B cell (primary cell): ENCODE measurements around the gene RNF149. TPM values are rescaled to one million over a fixed set of nuclear protein-coding genes. Genes with fewer than 3 reads are reported as not detected.
"Not testable (repeated sequence)": the region's sequence is repeated elsewhere in the genome, so short reads cannot be mapped to it uniquely, and the experiment has no call there.

ENCODE experiments used
- ATAC-seq: fragments of 200-7000 bp; cut with Tn5 transposase; one replicate; pipeline ENCODE4 v1.10.0; 2021; ENCODE audit warnings: low read depth, mild to moderate bottlenecking, moderate number of reproducible peaks, moderate library complexity
- CTCF ChIA-PET: fragments of 350-600 bp; sonication (Branson Sonifier 250); formaldehyde crosslinking; loops from one replicate; lab custom pipeline; 2021; ENCODE audit warnings: antibody characterized with exemption, inconsistent platforms; lab: Charles Lee
- POLR2A ChIA-PET: fragments of 350-600 bp; sonication (Branson Sonifier 250); formaldehyde crosslinking; loops from one replicate; lab custom pipeline; 2021; ENCODE audit warnings: antibody characterized with exemption; lab: Charles Lee
- DNase-seq: peaks from one replicate; pipeline ENCODE4 v3.0.0; 2013
- H2AFZ ChIP-seq: 2 replicates; pipeline ENCODE4 v1.6.1; 2012; ENCODE audit warnings: mild to moderate bottlenecking, low read depth, low read length; ENCODE audit not compliant: insufficient read depth, poor library complexity, severe bottlenecking
- H3K27ac ChIP-seq, 2 donors: 1 replicate in 1 of 2; 2 replicates in 1 of 2; pipeline ENCODE4 v1.5.1; 2012 to 2013; ENCODE audit warnings: low read length in 2 of 2, mild to moderate bottlenecking in 2 of 2, moderate library complexity in 1 of 2
- H3K27me3 ChIP-seq, 4 experiments: fragments of 200-600 bp in 1 of 4; sonication (generic) in 1 of 4; replicated peaks in 1 of 4; 1 replicate in 2 of 4; 2 replicates in 2 of 4; pipeline versions ENCODE4 v1.6.1 to v1.7.0; 2013 to 2016; ENCODE audit warnings: low read length in 3 of 4, mild to moderate bottlenecking in 2 of 4, mixed read lengths in 1 of 4, moderate library complexity in 1 of 4; ENCODE audit not compliant: insufficient read depth in 4 of 4, control insufficient read depth in 3 of 4; ENCODE audit errors: control extremely low read depth in 1 of 4
- H3K36me3 ChIP-seq, 2 experiments: replicated peaks in 1 of 2; 1 replicate in 1 of 2; 2 replicates in 1 of 2; pipeline versions ENCODE4 v1.6.1 to v1.7.1; 2013; ENCODE audit warnings: low read length in 1 of 2; ENCODE audit not compliant: insufficient read depth in 2 of 2, control insufficient read depth in 1 of 2; ENCODE audit errors: control extremely low read depth in 1 of 2, extremely low read depth in 1 of 2
- H3K4me1 ChIP-seq, 2 donors: fragments of 200-600 bp in 1 of 2; sonication (generic) in 1 of 2; 1 replicate in 1 of 2; 2 replicates in 1 of 2; pipeline versions ENCODE4 v1.5.1 to v1.6.1; 2013 to 2017; ENCODE audit warnings: low read length in 2 of 2; ENCODE audit not compliant: control insufficient read depth in 2 of 2, insufficient read depth in 2 of 2
- H3K4me2 ChIP-seq: replicated peaks from 2 replicates; pipeline ENCODE3; 2012; ENCODE audit warnings: mild to moderate bottlenecking, low read depth, low read length; ENCODE audit not compliant: poor library complexity, severe bottlenecking
- H3K4me3 ChIP-seq, 5 experiments: fragments of 200-600 bp in 1 of 5; sonication (generic) in 1 of 5; 1 replicate in 3 of 5; 2 replicates in 2 of 5; pipeline versions ENCODE4 v1.5.1 to v1.7.0; 2011 to 2016; ENCODE audit warnings: low read length in 4 of 5, mild to moderate bottlenecking in 4 of 5, low read depth in 2 of 5, control low read depth in 1 of 5, moderate library complexity in 1 of 5; ENCODE audit not compliant: insufficient read depth in 1 of 5; ENCODE audit errors: control extremely low read depth in 1 of 5, extremely low read depth in 1 of 5
- H3K79me2 ChIP-seq: fragments of 200-600 bp; sonication (generic); one replicate; pipeline ENCODE4 v1.6.0; 2016; ENCODE audit warnings: low read length; ENCODE audit not compliant: control insufficient read depth, insufficient read depth
- H3K9ac ChIP-seq: fragments of 200-600 bp; sonication (generic); 2 replicates; pipeline ENCODE4 v1.6.1; 2017; ENCODE audit warnings: mild to moderate bottlenecking, low read length, moderate library complexity
- H3K9me3 ChIP-seq, 3 donors: one replicate each; pipeline versions ENCODE4 v1.6.1 to v1.7.1; 2013; ENCODE audit warnings: low read length in 2 of 3; ENCODE audit not compliant: control insufficient read depth in 2 of 3, insufficient read depth in 1 of 3; ENCODE audit errors: control extremely low read depth in 1 of 3
- H4K20me1 ChIP-seq: 2 replicates; pipeline ENCODE4 v1.6.0; 2012; ENCODE audit warnings: mild to moderate bottlenecking, low read length; ENCODE audit not compliant: insufficient read depth, control insufficient read depth, poor library complexity, severe bottlenecking
- H3K27ac Mint-ChIP-seq: one replicate; pipeline ENCODE4 v1.8.0; 2021; ENCODE audit warnings: mixed read lengths
- H3K27me3 Mint-ChIP-seq: one replicate; pipeline ENCODE4 v1.8.0; 2021; ENCODE audit warnings: mixed read lengths
- H3K4me1 Mint-ChIP-seq: one replicate; pipeline ENCODE4 v1.8.0; 2021; ENCODE audit warnings: mixed read lengths
- H3K4me3 Mint-ChIP-seq: one replicate; pipeline ENCODE4 v1.8.0; 2021; ENCODE audit warnings: mixed read lengths
- H3K9me3 Mint-ChIP-seq: one replicate; pipeline ENCODE4 v1.8.0; 2022; ENCODE audit warnings: mixed read lengths; ENCODE audit not compliant: insufficient read depth
- CTCF ChIP-seq: fragments of 200-600 bp; IDR thresholded peaks from one replicate; pipeline ENCODE4 v1.8.0; 2022; ENCODE audit warnings: antibody characterized with exemption, mild to moderate bottlenecking
- EZH2 ChIP-seq: IDR thresholded peaks from 2 replicates; pipeline ENCODE4 v1.6.1; 2012; ENCODE audit warnings: borderline replicate concordance, low read depth, mild to moderate bottlenecking, moderate library complexity, low read length; ENCODE audit not compliant: insufficient read depth, poor library complexity, severe bottlenecking
- WGBS: methylation state at CpG from one replicate; pipeline ENCODE4 v1.1.5; 2013; ENCODE audit warnings: missing lambda C conversion rate; ENCODE audit not compliant: insufficient coverage; 5-methylcytosine and 5-hydroxymethylcytosine counted together
- intact Hi-C: fragments of 100-400 bp; cut with micrococcal nuclease; formaldehyde crosslinking; loops from one replicate; pipeline ENCODE4 v1.10.0; 2022
- polyA plus RNA-seq: library from polyadenylated mRNA; depleted of rRNA; stranded (reverse); fragments of >200 nt; gene quantifications from 2 replicates; pipeline ENCODE4 v1.2.3, GENCODE V29; 2012
- total RNA-seq, 2 donors: library from RNA; stranded (reverse); fragments of 120-200 nt in 1 of 2; gene quantifications; 1 replicate in 1 of 2; 2 replicates in 1 of 2; pipeline versions ENCODE4 v1.2.3 to v1.2.4, GENCODE V29; 2013 to 2022

Gene RNF149
- total and polyA plus RNA-seq, 2 donors (not counting 1 experiment from before 2014, with no cell fraction given): 28.2 to 71.6 TPM

GRCh38 chr2:101239760-101240118 is 68.8 kb downstream of the RNF149 start:
- H3K4me1 Mint-ChIP-seq, POLR2A ChIA-PET, intact Hi-C loops, H3K9me3 Mint-ChIP-seq, H3K4me2 ChIP-seq, H3K4me3 ChIP-seq, H4K20me1 ChIP-seq, H3K9ac ChIP-seq, H3K36me3 ChIP-seq, H2AFZ ChIP-seq, H3K27me3 Mint-ChIP-seq, H3K27me3 ChIP-seq, H3K79me2 ChIP-seq, ATAC-seq, H3K27ac ChIP-seq, H3K4me3 Mint-ChIP-seq, H3K27ac Mint-ChIP-seq, DNase-seq, H3K4me1 ChIP-seq: not testable (repeated sequence)
- CTCF ChIA-PET: interaction anchor here (0.6 to 1.3 kb wide), 4 partner anchors 9 to 527 kb away, joined by 3 to 4 read pairs (median 3); no protein-coding TSS in a partner anchor
- peaks cover 0 to 11% (median 0%) of the 10 kb centered on the region in 3 donors for H3K9me3 ChIP-seq
- 100% methylated on average over 2 of the region's 2 CpGs for WGBS

DNA sequence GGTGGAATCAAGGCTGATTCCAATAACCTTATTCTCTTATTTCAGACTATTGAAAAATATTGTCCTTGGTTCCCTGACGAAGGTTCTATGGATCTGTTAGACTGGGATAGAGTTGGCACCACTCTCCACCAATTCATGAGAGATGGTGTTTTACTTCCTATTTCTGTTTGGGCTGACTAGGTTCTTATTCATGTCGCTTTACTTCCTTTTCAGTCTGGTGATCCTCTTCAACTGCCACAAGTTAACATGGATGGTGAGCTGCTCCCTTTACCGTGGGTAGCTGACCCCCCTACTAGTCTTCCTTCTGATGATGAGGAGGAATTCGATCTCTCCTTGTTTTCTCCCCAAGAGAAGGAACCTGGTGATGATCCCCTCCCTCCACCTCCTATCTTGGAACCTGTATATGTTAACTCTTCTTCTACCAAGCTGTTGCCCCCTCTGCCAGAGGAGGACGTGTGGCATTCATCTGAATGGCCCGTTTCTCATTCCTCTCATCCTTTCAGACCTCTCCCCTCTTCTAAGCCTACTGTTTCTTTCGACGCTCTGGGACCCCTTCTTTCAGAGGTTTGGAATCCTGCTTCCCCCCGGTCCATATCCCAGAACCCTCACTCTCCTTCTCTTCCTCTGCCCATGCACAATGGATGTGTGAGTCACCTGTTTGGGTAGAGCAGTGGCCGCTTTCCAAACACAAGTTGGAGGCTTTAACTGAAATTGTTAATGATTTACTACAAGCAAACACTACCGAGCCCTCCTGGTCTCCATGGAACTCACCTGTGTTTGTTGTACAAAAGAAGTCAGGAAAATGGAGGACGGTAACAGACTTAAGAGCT is 69.4 kb downstream of the RNF149 start:
- no peak overlapping the region for H3K27ac Mint-ChIP-seq
- no peaks in the 10 kb centered on the region for H3K4me1 ChIP-seq
- no peaks in the 10 kb centered on the region for H3K4me1 Mint-ChIP-seq
- no peaks in the 10 kb centered on the region for H3K27me3 Mint-ChIP-seq
- no peak for ATAC-seq
- POLR2A ChIA-PET: no interaction called here
- DNase-seq: no peak
- no peak overlapping the region for H3K27ac ChIP-seq
- intact Hi-C loops: no loop called here
- no peaks in the 10 kb centered on the region for H3K79me2 ChIP-seq
- no peak overlapping the region for H2AFZ ChIP-seq
- no peak overlapping the region for H3K4me3 Mint-ChIP-seq
- peaks cover 0 to 2% (median 1%) of the 10 kb centered on the region in 4 experiments for H3K27me3 ChIP-seq
- CTCF ChIA-PET: no interaction called here
- no peak overlapping the region for H3K4me3 ChIP-seq
- no peak overlapping the region for H3K4me2 ChIP-seq
- H3K9me3 ChIP-seq: peaks cover 0 to 16% (median 3%) of the 10 kb centered on the region in 3 donors
- no peak overlapping the region for H3K9ac ChIP-seq
- H4K20me1 ChIP-seq: no peaks in the 10 kb centered on the region
- TF ChIP-seq EZH2: no peak
- no peak for TF ChIP-seq CTCF
- H3K9me3 Mint-ChIP-seq: no peaks in the 10 kb centered on the region
- H3K36me3 ChIP-seq: no peaks in the 10 kb centered on the region
- 100% methylated on average over 3 of the region's 12 CpGs for WGBS

GRCh38 chr2:101237944-101238343 is 70.6 kb downstream of the RNF149 start:
- H3K27ac ChIP-seq, H3K9me3 Mint-ChIP-seq, POLR2A ChIA-PET, H3K4me2 ChIP-seq, H2AFZ ChIP-seq, H3K27ac Mint-ChIP-seq, H3K4me1 ChIP-seq, H3K4me3 ChIP-seq, H3K4me3 Mint-ChIP-seq, H3K4me1 Mint-ChIP-seq, ATAC-seq, H4K20me1 ChIP-seq, intact Hi-C loops, CTCF ChIA-PET, H3K36me3 ChIP-seq, H3K9ac ChIP-seq, H3K79me2 ChIP-seq, DNase-seq, H3K27me3 ChIP-seq, H3K27me3 Mint-ChIP-seq: not testable (repeated sequence)
- 100% methylated on average over 1 of the region's 5 CpGs for WGBS
- peaks cover 0 to 19% (median 6%) of the 10 kb centered on the region in 3 donors for H3K9me3 ChIP-seq
